NCI-H510A (cell line): ENCODE measurements around the gene PHTF1.
"Not testable (repeated sequence)": the region's sequence is repeated elsewhere in the genome, so short reads cannot be mapped to it uniquely, and the experiment has no call there.

ENCODE experiments used
- DNase-seq: peaks from one replicate; lab custom pipeline; 2025; lab: John Stamatoyannopoulos, UW

Gene PHTF1

DNA sequence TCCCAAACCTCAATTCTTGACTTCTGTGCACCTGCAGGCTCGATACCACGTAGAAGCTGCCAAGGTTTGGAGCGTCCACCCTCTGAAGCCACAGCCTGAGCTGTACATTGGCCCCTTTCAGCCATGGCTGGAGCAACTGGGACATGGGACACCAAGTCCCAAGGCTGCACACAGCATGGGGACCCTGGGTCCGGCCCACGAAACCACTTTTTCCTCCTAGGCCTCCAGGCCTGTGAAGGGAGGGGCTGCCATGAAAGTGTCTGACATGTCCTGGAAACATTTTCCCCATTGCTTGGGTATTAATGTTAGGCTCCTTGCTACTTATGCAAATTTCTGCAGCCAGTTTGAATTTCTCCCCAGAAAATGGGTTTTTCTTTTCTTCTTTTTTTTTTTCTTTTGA lies 40.7 kb downstream of the PHTF1 start:
- not testable (repeated sequence) for DNase-seq

DNA sequence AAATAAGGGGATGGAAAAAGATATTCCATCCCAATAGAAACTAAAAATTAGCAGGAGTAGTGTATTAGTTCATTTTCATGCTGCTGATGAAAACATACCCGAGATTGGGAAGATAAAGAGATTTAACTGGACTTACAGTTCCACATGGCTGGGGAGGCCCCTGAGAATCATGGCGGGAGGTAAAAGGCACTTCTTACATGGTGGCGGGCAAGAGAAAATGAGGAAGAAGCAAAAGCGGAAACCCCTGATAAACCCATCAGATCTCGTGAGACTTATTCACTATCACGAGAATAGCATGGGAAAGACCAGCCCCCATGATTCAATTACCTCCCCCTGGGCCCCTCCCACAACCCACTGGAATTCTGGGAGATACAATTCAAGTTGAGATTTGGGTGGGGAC lies 41.8 kb downstream of the PHTF1 start:
- not testable (repeated sequence) for DNase-seq

DNA sequence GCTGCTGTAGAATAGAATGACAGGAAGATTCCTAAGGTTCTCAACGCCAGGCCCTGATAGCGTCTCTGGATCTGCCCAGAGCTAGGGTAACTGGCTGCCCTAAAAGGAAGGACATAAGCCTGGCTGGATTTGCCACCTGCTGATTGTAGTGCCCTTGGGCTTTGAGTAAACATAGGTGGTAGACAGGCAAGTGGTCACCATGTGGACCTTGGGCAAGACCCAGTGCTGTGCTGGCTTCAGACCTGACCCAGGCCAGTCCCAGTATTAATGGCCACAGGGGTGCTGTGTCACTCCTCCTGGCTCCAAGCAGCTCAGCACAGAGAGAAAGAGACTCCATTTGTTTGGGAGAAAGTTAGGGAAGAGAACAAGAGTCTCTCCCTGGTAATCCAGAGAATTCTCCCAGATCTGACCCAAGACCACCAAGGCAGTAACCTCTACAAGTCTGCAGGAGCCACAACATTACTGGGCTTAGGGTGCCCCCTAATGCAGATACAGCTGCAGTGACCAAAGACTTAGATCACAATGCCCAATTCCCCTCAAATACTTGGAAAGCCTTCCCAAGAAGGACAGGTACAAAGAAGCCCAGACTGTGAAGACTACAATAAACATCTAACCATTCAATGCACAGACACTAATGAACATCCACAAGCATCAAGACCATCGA lies 44.5 kb downstream of the PHTF1 start:
- DNase-seq = no peak

DNA sequence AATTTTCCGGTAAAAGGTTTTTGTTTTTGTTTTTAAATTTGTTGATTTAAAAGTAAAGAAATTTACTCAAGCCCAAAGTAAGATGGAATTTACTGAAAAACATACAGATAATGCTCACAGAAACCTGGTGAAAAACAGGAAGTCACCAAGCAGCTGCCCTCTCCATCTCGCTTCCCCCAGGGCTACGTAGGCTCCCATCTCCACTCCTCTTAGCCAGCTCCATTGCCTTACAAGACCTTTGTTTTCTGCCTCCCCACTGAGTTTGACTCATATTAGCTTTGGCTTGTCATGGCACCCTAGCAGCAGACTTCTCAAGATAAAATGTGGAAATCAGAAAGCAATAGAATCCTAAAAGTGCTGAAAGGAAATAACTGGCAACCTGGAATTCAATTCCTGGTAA lies 57.9 kb downstream of the PHTF1 start:
- DNase-seq = no peak

DNA sequence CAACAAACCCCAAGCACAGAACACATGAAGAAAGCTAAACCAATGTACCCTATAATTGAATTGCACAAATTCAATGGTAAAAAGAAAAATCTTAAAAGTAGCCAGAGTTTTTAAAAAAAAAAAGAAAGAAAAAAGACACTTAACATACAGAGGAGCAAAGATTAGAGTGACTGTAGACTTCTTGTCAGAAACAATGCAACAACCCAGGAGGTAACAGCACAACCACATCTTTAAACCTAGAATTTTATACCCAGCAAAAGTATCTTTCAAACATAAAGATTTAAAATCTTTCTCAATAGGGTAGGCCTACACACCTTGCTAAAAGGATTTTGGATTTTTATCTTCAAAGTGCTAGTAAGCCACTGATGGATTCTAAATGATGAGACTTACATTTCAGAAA lies 64.4 kb downstream of the PHTF1 start:
- DNase-seq = no peak

DNA sequence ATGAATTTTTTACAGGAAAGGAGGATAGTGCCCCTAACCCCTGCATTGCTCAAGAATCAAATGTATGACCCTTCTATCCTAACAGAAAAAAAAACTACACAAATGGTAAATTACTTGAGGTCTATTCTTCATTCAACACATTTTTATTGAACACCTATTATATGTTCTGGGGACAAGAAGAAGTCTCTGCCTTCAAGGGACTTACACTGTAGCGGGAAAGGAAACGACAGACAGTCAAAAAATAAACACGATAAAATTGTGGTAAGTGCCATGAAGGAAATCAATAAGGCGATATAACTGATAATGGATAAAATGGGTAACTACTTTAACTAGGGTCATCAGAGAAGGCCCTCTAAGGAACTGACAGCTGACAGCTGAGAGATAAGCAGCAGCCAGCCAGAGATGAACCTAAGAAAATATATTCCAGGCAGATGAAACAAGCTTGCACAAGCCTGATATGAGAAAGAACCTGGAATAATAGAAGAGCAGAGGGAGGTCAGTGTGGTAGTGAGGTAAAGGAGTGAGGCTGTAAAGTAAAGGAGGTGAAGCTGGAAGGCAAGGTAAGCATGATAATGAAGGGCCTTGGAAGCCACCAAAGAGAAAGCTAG lies 66.4 kb downstream of the PHTF1 start:
- no peak for DNase-seq

DNA sequence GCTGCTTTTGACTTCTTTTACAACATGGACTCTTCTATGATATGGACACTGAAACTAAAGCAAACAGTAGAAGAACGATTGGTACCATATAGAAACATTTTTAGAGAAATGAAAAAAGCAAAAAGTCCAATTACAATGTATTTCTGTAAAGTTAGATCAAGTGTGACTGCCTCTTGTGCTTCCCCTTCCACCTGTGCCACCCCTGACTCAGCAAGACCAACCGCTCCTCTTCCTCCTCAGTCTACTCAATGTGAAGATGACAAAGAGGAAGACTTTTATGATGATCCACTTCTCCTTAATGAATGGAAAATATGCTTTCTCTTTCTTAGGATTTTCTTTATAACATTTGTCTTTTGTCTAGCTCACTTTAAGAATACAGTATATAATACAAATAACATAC lies 66.9 kb downstream of the PHTF1 start:
- no peak for DNase-seq

DNA sequence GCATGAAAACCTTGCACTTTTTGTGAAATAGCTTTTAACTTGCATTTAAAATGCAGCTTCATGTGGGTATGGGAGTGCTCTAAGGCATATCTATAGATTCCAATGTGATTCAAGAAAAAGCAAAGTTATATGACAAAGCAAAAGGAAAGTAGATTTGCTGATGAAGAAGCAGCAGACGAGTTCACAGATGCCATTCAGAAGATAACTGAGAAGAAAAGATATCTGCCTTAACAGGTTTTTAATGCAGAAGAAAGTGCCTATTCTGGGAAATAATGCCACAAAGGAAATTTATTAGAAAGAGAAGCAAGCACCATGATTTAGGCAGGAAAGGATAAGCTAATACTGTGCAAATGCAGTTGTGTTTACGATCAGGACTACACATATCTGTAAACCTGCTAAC lies 68.1 kb downstream of the PHTF1 start:
- no peak for DNase-seq

DNA sequence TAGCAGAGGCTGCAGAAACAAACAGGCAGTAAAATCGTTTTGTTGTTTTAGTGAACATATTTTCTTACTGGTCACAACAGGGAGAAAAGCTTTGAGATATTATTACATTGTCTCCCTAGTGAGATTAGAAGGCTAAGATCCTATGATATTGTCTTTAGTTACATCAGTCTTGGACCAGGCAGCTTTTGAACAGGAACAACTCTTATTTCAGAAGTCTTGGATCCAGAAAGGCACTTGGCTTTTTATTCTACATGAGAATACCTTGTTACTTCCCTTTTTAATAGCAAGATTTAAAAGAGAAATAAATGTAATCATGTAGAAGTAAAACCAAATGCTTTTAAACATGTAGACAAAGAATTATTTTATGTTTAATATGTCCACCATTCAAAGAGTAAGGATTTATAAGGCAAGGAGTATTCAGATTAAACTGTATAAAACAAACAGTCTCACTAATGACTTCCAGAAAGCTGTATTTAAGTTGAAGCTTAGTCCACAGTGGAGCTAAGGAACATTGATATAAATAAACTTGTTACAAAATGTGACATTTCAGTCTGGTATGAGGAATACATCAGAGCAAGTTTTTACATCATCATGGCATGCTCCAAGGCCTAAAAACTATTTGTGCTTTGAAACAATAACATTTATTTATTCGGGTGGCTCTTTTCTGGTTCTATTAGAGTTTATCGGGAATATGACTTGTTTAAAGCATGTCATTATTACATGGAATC lies 72.2 kb downstream of the PHTF1 start:
- DNase-seq = no peak

DNA sequence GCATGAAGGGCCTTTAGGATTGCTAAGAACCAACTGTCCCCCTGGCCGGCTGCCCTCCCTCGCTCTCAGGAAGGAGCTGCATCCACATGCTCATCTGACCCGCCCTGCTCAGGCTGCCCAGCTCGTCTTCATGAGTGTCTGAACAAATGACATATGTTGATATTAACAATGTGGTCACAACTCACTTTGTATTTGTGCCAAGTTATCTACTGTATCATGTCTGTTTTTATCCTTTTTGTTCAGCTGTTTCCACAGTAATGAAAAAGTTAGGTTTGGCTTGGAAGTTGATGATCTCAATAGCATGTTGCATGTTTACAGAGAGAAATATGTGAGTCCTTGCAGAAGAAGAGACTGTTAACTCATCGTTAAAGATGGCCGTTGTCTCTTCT lies 75.1 kb downstream of the PHTF1 start:
- DNase-seq = no peak

DNA sequence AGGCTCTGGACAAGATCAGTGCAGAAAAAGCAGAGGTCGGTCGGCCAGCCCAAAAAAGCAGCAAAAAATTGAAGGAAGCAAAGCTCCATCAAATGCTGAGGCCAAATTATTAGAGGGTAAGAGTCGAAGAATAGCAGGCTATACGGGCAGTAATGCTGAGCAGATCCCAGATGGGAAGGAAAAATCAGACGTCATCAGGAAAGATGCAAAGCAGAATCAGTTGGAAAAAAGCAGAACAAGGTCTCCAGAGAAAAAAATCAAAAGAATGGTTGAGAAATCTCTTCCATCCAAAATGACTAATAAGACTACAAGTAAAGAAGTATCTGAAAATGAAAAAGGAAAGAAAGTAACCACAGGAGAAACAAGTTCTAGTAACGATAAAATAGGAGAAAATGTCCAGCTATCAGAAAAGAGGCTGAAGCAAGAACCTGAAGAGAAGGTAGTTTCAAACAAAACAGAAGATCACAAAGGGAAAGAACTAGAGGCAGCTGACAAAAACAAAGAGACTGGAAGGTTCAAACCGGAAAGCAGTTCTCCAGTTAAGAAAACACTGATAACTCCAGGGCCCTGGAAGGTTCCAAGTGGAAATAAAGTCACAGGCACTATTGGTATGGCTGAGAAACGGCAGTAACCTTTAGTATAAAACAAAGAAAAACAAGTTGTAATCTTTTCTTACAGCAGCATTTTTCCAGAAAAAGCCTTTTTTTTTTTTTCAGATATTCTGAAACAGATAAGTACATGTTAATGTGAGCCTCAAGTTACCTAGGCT lies 75.7 kb downstream of the PHTF1 start:
- DNase-seq = no peak

DNA sequence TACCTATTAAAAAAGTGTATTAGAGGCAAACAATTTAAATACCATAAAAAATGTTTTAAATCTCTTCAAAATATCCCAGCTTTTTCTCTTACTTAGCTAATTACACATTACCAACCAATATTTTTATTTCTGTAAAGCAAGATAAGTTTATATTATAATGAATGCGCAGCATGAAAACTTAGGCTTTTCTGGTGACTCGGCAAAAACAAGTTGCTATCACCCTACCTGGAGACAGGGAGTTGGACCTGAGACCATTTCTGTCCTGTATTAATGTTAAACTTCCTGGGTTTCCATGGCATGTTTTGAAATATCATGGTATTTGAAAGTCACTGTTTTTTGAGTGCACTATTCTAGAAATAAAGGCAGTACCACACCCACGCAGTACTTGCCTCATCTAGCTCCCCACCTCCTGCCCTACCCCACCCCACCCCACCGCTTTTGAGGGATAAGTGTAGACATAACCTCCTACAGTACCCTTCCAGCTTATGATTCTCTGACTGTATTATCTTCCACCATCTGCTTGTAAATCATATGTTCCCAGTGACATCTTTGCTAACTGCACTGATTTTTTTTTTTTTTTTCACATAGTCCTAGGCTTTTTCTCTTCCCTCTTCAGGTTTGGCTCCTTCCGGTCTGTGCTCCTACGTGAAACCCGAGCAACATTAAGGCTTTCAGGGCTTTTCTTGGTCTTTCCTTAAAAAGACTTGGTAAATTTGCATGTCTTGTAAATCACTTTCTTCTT lies 77.5 kb downstream of the PHTF1 start:
- DNase-seq = no peak

DNA sequence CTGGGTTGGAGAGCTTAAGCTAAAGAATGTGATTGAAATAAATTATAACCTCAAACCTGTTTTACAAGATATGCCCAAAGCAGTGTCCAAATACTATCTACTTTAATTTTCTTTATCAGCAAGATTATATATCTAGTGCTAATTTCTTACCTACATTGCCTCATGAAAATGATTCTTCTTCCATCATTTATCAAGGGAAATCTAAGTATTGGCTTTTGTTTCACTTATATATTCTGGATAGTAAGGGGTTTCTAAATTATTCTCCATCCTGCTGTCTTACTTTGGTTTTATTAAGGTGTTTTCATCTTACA lies 81.2 kb downstream of the PHTF1 start:
- DNase-seq = no peak

DNA sequence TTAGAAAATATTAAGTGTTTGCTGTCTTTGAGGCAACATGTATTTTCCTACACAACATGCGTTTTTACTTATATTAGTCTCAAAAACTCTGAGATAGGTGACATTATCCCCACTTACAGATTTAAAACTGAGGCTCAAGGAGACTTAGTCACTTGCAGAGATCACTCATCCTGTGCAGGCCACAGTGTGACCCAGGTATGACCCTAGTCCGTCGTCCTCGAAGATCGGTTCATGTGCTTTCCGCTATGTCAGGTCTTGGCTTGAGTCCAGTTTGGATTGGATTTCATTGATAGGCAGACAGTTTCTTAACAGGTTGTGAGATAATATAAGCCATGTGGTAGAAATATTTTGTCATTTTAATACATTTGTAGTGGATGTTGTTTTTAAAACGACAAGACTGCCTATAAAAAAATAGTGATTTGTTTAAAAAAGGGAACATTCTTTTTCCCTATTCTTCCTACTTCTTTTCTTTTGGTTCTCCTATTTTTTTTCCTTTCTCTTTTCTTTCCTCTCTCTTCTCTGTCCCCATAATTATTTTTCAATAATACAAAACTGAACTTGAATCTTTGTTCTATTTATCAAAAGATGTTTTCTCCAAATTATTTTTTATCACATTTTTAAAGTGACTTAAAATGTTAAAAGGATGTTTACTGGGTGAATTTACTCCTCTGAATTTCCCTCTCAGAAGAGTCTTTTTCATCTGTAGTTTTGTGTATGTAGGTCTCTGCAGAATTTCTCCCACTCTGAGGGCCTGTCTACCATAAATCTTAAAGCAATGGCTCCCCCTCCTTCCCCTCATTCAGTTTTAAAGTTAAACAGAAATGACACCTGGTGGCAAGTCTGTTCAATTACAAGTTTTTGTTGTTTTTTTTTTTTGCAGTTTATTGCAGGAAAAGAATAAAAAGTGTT lies 81.8 kb downstream of the PHTF1 start:
- peak; percentile 27 for DNase-seq

DNA sequence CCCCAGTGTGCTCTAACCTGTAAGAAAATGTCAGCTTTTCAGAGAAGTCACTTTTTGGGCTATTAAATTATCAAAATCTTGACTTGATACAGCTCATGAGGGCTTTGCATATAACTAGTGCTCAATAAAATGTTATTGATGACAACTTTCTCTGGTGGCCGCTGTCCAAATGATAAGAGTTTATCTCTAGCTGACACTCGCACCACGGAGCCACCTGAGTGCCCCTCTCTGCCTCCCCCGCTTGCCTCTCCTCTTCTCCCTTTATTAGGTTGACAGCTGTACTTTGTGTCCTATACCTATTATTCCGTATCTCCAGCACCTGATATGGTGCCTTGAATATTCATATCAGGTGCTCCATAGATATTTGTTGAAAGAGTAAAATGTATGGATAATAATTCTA lies 82.8 kb downstream of the PHTF1 start:
- no peak for DNase-seq

DNA sequence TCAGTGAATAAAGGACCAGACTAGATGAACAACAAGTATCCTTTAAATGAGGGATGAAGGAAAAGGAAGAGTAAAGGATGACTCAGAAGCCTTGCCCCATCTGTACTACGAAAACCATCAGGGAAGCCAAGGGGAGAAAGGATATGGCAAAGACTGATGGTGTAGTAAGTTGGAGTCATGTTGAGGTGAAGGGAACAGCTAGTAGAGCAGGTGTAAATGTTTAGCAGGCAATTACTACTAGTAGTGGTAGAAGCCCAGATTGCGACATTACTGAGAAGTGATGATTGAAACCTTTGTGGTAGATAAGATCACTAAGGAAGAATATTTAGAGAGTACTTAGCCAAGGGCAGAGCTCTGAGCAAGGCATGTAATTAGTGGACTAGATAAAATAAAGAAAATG lies 84.0 kb downstream of the PHTF1 start:
- DNase-seq = no peak

DNA sequence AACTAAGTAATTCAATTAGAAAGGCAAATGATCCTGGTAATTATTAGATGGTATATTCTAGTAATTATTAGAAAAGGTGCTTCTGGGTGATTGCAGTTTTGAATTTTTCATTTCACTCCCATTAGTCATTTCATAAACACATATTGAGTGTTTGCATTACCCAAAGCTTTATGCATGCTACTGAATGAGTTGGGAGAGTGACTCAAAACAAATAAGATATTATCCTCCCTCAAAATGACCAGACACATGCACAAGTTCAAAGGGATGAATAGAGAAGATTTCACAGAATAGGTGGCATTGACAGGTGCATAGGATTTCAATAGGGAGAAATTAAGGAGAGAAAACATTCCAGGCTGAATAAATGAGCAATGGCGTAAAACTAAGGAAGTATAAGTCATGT lies 84.7 kb downstream of the PHTF1 start:
- no peak for DNase-seq

DNA sequence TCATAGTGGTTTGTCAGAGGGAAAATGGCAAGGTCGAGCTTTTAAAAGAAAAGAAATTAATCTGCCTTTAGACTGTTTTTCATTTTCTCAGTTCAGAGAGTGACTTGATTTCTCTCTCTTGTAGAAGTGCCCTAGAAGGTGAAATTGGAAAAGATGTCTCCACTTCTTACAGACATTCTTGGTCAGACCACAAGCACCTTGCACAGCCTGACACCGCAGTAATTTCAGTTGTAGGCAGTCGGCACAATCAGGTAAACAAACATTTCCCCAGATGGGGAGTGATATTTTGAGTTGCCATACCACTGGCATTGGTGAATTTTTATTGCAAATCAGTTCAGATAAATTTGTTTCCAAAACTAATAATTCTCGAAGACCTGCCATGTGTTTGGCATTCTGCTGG lies 86.8 kb downstream of the PHTF1 start:
- no peak for DNase-seq

DNA sequence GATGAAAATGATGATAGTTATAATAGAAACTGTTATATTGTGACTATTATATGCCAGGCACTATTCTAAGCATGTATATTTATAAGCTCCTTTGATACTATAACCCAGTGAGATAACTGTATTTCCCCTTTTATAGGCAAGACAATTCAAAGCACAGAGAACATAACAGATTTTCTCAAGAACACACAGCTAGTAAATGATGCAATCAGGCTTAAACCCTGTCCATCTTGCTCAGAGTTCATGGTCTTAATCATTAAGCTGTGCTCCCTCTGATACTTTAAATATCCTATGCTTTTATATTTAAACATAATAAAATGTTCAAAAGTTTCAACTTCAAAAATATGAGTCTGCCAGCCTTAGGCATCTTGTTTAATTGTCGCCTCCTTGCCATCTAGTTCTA lies 88.6 kb downstream of the PHTF1 start:
- no peak for DNase-seq

DNA sequence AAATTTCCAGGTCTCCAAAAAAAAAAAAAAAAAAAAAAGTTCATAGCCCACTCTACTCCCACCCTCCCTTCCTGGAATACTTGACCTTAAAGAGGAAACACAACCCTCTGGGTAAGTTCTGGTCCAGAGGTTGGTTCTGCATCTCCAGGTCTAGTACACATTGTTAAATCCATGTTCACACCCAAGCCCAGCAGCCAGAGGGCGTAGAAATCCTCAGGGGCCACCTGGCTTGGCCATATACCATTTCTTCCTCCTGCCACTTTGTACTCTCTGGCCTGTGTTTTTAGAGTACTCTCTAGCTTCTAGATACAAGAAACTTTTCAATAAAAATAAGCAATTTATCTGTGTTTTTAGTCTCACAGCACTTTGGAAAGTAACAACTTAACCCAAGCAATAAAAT lies 89.3 kb downstream of the PHTF1 start:
- no peak for DNase-seq

DNA sequence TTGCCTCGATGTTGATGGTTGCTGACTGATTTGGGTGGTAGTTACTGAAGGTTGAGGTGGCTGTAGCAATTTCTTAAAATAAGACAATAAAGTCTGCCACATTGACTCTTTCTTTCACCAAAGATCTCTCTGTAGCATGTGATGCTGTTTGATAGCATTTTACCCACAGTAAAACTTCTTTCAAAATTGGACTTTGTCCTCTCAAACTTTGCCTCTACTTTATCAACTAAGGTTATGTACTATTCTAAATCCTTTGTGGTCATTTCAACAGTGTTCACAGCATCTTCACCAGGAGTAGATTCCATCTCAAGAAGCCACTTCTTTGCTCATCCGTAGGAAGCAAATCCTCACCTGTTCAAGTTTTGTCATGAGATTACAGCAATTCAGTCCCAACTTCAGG lies 93.2 kb downstream of the PHTF1 start:
- DNase-seq = no peak
